22Rv1 (cell line): ENCODE results near the gene RCAN2.

ENCODE experiments used
- ZFX ChIP-seq: fragments of 450-650 bp; IDR thresholded peaks from 2 replicates; pipeline ENCODE4 v1.6.1; 2017; ENCODE audit warnings: antibody characterized with exemption, borderline replicate concordance
- TF ChIP-seq, protein P1 (sequence below): fragments of 450-650 bp; IDR thresholded peaks from 2 replicates; pipeline ENCODE4 v1.5.1; 2017; ENCODE audit warnings: mild to moderate bottlenecking

DNA sequence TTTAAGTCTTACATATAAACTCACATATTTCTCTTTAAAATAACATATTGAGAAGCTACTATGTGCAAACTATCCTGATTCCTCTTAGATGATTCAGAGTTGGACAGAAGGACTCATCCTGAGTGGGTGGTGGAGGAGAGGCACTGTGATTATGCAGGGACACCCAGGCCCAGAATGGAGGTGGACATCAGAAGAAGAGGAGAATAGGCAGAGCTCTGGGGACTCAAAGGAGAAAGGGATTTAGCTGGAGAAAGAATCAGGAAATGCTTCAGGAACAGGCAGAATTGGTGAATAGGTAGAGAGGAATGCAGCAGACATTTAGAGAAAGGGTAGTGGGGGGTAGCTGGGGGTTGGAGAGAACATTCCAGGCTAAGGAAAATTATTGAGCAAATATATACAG lies 17.4 kb downstream of the RCAN2 start:
- TF ChIP-seq, protein P1, sequence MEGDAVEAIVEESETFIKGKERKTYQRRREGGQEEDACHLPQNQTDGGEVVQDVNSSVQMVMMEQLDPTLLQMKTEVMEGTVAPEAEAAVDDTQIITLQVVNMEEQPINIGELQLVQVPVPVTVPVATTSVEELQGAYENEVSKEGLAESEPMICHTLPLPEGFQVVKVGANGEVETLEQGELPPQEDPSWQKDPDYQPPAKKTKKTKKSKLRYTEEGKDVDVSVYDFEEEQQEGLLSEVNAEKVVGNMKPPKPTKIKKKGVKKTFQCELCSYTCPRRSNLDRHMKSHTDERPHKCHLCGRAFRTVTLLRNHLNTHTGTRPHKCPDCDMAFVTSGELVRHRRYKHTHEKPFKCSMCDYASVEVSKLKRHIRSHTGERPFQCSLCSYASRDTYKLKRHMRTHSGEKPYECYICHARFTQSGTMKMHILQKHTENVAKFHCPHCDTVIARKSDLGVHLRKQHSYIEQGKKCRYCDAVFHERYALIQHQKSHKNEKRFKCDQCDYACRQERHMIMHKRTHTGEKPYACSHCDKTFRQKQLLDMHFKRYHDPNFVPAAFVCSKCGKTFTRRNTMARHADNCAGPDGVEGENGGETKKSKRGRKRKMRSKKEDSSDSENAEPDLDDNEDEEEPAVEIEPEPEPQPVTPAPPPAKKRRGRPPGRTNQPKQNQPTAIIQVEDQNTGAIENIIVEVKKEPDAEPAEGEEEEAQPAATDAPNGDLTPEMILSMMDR, result no peak
- TF ChIP-seq ZFX, result no peak
